Measurements from ENCODE around the gene SCUBE3.

The SCUBE3 gene

GRCh38 chr6:35242906-35243305, 29.1 kb downstream of the SCUBE3 start:
- DNase-seq, result no peak

- DNase-seq, result no peak
These were observed 29.7 kb downstream of the SCUBE3 start for GRCh38 chr6:35243386-35243958.

GRCh38 chr6:35244551-35244950, 30.8 kb downstream of the SCUBE3 start:
- DNase-seq, result no peak

GRCh38 chr6:35247642-35248231, 34.0 kb downstream of the SCUBE3 start:
- no peak for DNase-seq

- no peak for DNase-seq
These were observed 34.5 kb downstream of the SCUBE3 start for GRCh38 chr6:35248300-35248699.

GRCh38 chr6:35248965-35249364, 35.2 kb downstream of the SCUBE3 start:
- DNase-seq, result no peak

- DNase-seq, result no peak
These were observed 38.2 kb downstream of the SCUBE3 start for GRCh38 chr6:35251949-35252348.

GRCh38 chr6:35253249-35253648, 39.5 kb downstream of the SCUBE3 start:
- DNase-seq, result no peak

GRCh38 chr6:35258336-35258735, 44.6 kb downstream of the SCUBE3 start:
- no peak for DNase-seq

GRCh38 chr6:35258858-35259193, 45.1 kb downstream of the SCUBE3 start:
- DNase-seq, result no peak

GRCh38 chr6:35259194-35259947, 45.6 kb downstream of the SCUBE3 start, which contains the start of gene ZNF76:
Gene ZNF76 (plus strand): TSS chr6:35259735. CDS start chr6:35281152, 21,417 bp downstream.
- peak; percentile 84 for DNase-seq

GRCh38 chr6:35259948-35260590, 46.3 kb downstream of the SCUBE3 start:
- DNase-seq, result peak; percentile 63

- DNase-seq, result no peak
These were observed 47.1 kb downstream of the SCUBE3 start for GRCh38 chr6:35260591-35261570.

GRCh38 chr6:35262596-35262995, 48.8 kb downstream of the SCUBE3 start:
- DNase-seq, result no peak

- no peak for DNase-seq
These were observed 51.0 kb downstream of the SCUBE3 start for GRCh38 chr6:35264550-35265274.

GRCh38 chr6:35265523-35265922, 51.8 kb downstream of the SCUBE3 start:
- DNase-seq, result no peak

GRCh38 chr6:35267446-35267845, 53.7 kb downstream of the SCUBE3 start:
- DNase-seq, result no peak

- DNase-seq, result no peak
These were observed 54.1 kb downstream of the SCUBE3 start for GRCh38 chr6:35267897-35268296.

GRCh38 chr6:35272005-35272404, 58.2 kb downstream of the SCUBE3 start:
- DNase-seq, result no peak

GRCh38 chr6:35273822-35274559, 60.2 kb downstream of the SCUBE3 start:
- DNase-seq, result no peak

- DNase-seq, result no peak
These were observed 62.0 kb downstream of the SCUBE3 start for GRCh38 chr6:35275744-35276260.
